Smooth muscle cell (in vitro differentiated cells): ENCODE measurements around the gene USP48. TPM values are rescaled to one million over a fixed set of nuclear protein-coding genes. Genes with fewer than 3 reads are reported as not detected.

Source experiments
- DNase-seq: peaks from one replicate; lab custom pipeline; 2025; ENCODE audit not compliant: unreplicated experiment; lab: John Stamatoyannopoulos, UW
- H2AFZ ChIP-seq: fragments of 200-600 bp; sonication (generic); 2 replicates; pipeline ENCODE4 v1.6.0; 2016; ENCODE audit warnings: antibody characterized with exemption, low read depth, mild to moderate bottlenecking
- H3F3A ChIP-seq: fragments of 200-600 bp; sonication (generic); 2 replicates; pipeline ENCODE4 v1.6.0; 2017; ENCODE audit warnings: antibody characterized with exemption, low read depth
- H3K27ac ChIP-seq: fragments of 200-600 bp; sonication (generic); 2 replicates; pipeline ENCODE4 v1.5.1; 2016; ENCODE audit warnings: low read depth, mild to moderate bottlenecking
- H3K27me3 ChIP-seq: fragments of 200-600 bp; sonication (generic); 2 replicates; pipeline ENCODE4 v1.6.1; 2016; ENCODE audit warnings: low read depth, mild to moderate bottlenecking
- H3K36me3 ChIP-seq: fragments of 200-600 bp; sonication (generic); 2 replicates; pipeline ENCODE4 v1.5.1; 2016; ENCODE audit warnings: low read depth
- H3K4me1 ChIP-seq: fragments of 200-600 bp; sonication (generic); 2 replicates; pipeline ENCODE4 v1.5.1; 2016; ENCODE audit warnings: low read depth
- H3K4me2 ChIP-seq: fragments of 200-600 bp; sonication (generic); 2 replicates; pipeline ENCODE4 v1.6.0; 2016; ENCODE audit warnings: mild to moderate bottlenecking
- H3K4me3 ChIP-seq: fragments of 200-600 bp; sonication (generic); 2 replicates; pipeline ENCODE4 v1.5.1; 2016; ENCODE audit warnings: mild to moderate bottlenecking
- H3K79me2 ChIP-seq: fragments of 200-600 bp; sonication (generic); 2 replicates; pipeline ENCODE4 v1.6.0; 2016; ENCODE audit warnings: low read depth, mild to moderate bottlenecking
- H3K9ac ChIP-seq: fragments of 200-600 bp; sonication (generic); 2 replicates; pipeline ENCODE4 v1.6.0; 2016; ENCODE audit warnings: low read depth
- H3K9me3 ChIP-seq: fragments of 200-600 bp; sonication (generic); replicated peaks from 2 replicates; pipeline ENCODE4 v1.5.1; 2016; ENCODE audit warnings: low read depth
- H4K20me1 ChIP-seq: fragments of 200-600 bp; sonication (generic); 2 replicates; pipeline ENCODE4 v1.6.0; 2016; ENCODE audit warnings: low read depth
- WGBS: methylation state at CpG from one replicate; pipeline ENCODE4 v1.1.7; 2016; ENCODE audit warnings: low lambda C conversion rate; 5-methylcytosine and 5-hydroxymethylcytosine counted together
- polyA plus RNA-seq: library from polyadenylated mRNA; unstranded; fragments of >200 nt; fragmentation: Nextera tagmentation; extraction: Ambion mirVana; gene quantifications from 2 replicates; pipeline ENCODE4 v1.2.1, GENCODE V29; 2016
- total RNA-seq: library from RNA; depleted of rRNA; stranded (reverse); fragments of >200 nt; gene quantifications from 2 replicates; pipeline ENCODE4 v1.2.3, GENCODE V29; 2014
- TF ChIP-seq, protein P1 (sequence below): fragments of 200-600 bp; sonication (generic); IDR thresholded peaks from 2 replicates; pipeline ENCODE4 v1.5.1; 2017; ENCODE audit warnings: borderline replicate concordance, mild to moderate bottlenecking, antibody characterized with exemption; ENCODE audit not compliant: insufficient read depth, poor library complexity, severe bottlenecking

The USP48 gene
- total and polyA plus RNA-seq, 2 experiments from 2014 or later, result 34.5 to 76.0 TPM

GRCh38 chr1:21752186-21752585 is 30.8 kb downstream of the USP48 start:
- H2AFZ ChIP-seq, result no peak overlapping the region
- H3F3A ChIP-seq, result no peaks in the 10 kb centered on the region
- H3K9me3 ChIP-seq, result no peaks in the 10 kb centered on the region
- H3K9ac ChIP-seq, result no peak overlapping the region
- peaks cover 47% of the 10 kb centered on the region for H4K20me1 ChIP-seq
- TF ChIP-seq, protein P1, sequence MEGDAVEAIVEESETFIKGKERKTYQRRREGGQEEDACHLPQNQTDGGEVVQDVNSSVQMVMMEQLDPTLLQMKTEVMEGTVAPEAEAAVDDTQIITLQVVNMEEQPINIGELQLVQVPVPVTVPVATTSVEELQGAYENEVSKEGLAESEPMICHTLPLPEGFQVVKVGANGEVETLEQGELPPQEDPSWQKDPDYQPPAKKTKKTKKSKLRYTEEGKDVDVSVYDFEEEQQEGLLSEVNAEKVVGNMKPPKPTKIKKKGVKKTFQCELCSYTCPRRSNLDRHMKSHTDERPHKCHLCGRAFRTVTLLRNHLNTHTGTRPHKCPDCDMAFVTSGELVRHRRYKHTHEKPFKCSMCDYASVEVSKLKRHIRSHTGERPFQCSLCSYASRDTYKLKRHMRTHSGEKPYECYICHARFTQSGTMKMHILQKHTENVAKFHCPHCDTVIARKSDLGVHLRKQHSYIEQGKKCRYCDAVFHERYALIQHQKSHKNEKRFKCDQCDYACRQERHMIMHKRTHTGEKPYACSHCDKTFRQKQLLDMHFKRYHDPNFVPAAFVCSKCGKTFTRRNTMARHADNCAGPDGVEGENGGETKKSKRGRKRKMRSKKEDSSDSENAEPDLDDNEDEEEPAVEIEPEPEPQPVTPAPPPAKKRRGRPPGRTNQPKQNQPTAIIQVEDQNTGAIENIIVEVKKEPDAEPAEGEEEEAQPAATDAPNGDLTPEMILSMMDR, result no peak
- no peak for DNase-seq
- 95% methylated on average over 2 of the region's 2 CpGs for WGBS
- H3K4me2 ChIP-seq, result no peak overlapping the region
- peaks cover 5% of the 10 kb centered on the region for H3K79me2 ChIP-seq
- no peaks in the 10 kb centered on the region for H3K27me3 ChIP-seq
- peaks cover 11% of the 10 kb centered on the region for H3K36me3 ChIP-seq
- no peak overlapping the region for H3K27ac ChIP-seq
- no peak overlapping the region for H3K4me3 ChIP-seq
- no peaks in the 10 kb centered on the region for H3K4me1 ChIP-seq

GRCh38 chr1:21751281-21751680 is 31.7 kb downstream of the USP48 start:
- H3K4me2 ChIP-seq, result no peak overlapping the region
- WGBS, result 92% methylated on average over 2 of the region's 2 CpGs
- TF ChIP-seq, protein P1, result no peak

DNA sequence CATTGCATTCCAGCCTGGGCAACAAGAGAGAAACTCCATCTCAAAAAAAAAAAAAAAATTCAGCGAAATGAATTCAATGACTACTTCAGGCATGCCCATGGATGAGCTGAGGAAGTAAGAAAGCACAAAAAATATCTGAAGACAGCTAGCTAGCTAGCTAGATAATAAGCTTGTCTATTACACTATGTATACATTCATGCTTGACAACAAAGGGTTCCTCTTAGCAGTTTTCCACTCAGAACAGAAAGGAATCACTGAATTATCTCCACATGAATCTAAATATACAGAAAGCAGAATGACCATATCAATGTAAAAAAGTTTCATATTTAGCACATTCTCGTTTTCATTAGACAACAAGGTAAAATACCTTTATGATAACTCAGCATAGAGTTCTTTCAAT is 32.1 kb downstream of the USP48 start:
- TF ChIP-seq, protein P1, result no peak
- no peak overlapping the region for H3K9ac ChIP-seq
- no peaks in the 10 kb centered on the region for H3K9me3 ChIP-seq
- no peaks in the 10 kb centered on the region for H3K79me2 ChIP-seq
- H3K27ac ChIP-seq, result no peak overlapping the region
- DNase-seq, result no peak
- no peak overlapping the region for H3K4me3 ChIP-seq
- H3K4me1 ChIP-seq, result no peaks in the 10 kb centered on the region
- peaks cover 42% of the 10 kb centered on the region for H4K20me1 ChIP-seq
- no peak overlapping the region for H2AFZ ChIP-seq
- peaks cover 17% of the 10 kb centered on the region for H3K36me3 ChIP-seq
- no peaks in the 10 kb centered on the region for H3K27me3 ChIP-seq
- WGBS, result 50% methylated on average over 2 of the region's 2 CpGs
- no peak overlapping the region for H3K4me2 ChIP-seq
- H3F3A ChIP-seq, result no peaks in the 10 kb centered on the region

More at GRCh38 chr1:21751281-21751680, 31.7 kb downstream of the USP48 start:
- DNase-seq, result no peak
- no peaks in the 10 kb centered on the region for H3K4me1 ChIP-seq
- no peaks in the 10 kb centered on the region for H3K79me2 ChIP-seq
- no peaks in the 10 kb centered on the region for H3F3A ChIP-seq
- peaks cover 42% of the 10 kb centered on the region for H4K20me1 ChIP-seq
- no peak overlapping the region for H2AFZ ChIP-seq
- no peak overlapping the region for H3K27ac ChIP-seq
- no peak overlapping the region for H3K4me3 ChIP-seq
- H3K27me3 ChIP-seq, result no peaks in the 10 kb centered on the region
- peaks cover 17% of the 10 kb centered on the region for H3K36me3 ChIP-seq
- H3K9ac ChIP-seq, result no peak overlapping the region
- no peaks in the 10 kb centered on the region for H3K9me3 ChIP-seq

GRCh38 chr1:21749859-21750468 is 33.0 kb downstream of the USP48 start:
- Histone ChIP-seq H3K4me3 (no peak overlapping the region), H3K9me3 (no peaks in the 10 kb centered on the region), H3K27ac (no peak overlapping the region), H3K9ac (no peak overlapping the region), H3K4me2 (no peak overlapping the region), H3K79me2 (no peaks in the 10 kb centered on the region), H3K36me3 (peaks cover 9% of the 10 kb centered on the region), H2AFZ (no peak overlapping the region), H3K4me1 (no peaks in the 10 kb centered on the region), H3F3A (no peaks in the 10 kb centered on the region), H4K20me1 (peaks cover 34% of the 10 kb centered on the region), H3K27me3 (no peaks in the 10 kb centered on the region)
- DNase-seq, result no peak
- whole genome bisulfite sequencing, result 82% methylated on average over 9 of the region's 9 CpGs
- TF ChIP-seq, protein P1, result no peak
